ENCODE measurements around the gene GOLM1. TPM values are rescaled to one million over a fixed set of nuclear protein-coding genes. Genes with fewer than 3 reads are reported as not detected.

GOLM1 gene
- total and polyA plus RNA-seq, 2 donors (not counting 3 experiments of a cell fraction or from before 2014, with no cell fraction given): 49.8 to 108 TPM

DNA sequence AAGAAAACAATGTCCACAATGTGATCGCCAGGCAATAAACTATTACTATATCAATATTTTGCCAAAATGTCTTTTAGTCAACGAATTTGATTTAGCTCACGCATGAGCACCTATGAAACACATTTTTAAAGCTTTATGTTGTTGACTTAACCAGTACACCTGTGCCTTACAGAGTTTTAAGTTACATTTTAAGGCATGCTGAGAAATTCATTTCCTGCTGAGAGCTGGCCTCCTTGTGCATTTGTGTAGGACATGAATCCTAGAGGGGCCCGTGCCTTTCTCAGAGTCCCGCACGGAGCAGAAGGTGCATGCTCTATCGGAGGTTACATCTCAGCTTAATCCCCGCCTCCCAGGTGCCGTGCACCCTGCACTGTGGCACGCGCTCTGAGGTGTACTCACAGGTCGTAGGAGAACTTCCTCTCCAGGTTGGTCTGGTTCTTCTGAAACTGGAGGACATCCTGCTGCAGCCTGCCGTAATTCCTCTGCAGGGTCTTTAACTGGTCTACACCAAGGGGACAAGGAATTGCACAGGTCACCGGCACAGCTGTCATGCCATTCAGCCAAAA is 53.2 kb downstream of the GOLM1 start:
- TF ChIP-seq POLR2A (IDR thresholded peaks at IDR 0.05; ENCODE audit: low read depth, low read length): no peak
- DNase-seq (ENCODE audit: low read depth, low spot score): no peak
- ChIA-PET CTCF (interaction anchor here (0.6 kb wide), 1 partner anchor 11 kb away, joined by 3 read pairs; no protein-coding TSS in a partner anchor), POLR2A (no interaction called here)
- H3K9me3 ChIP-seq (replicated peaks; ENCODE audit: control insufficient read depth, insufficient read depth, low read length): no peaks in the 10 kb centered on the region
- no peaks in the 10 kb centered on the region for H3K9me1 ChIP-seq (replicated peaks; ENCODE audit: control insufficient read depth, extremely low read depth, insufficient read depth, low read length)
- BruUV-seq (replicated peaks): no TSS peak
- H3K27me3 ChIP-seq (ENCODE audit: control insufficient read depth in 2 of 2, insufficient read depth in 2 of 2, low read length in 2 of 2): no peaks in the 10 kb centered on the region
- H3K27ac ChIP-seq (ENCODE audit: insufficient read depth, low read depth, low read length): no peak overlapping the region
- H3K4me1 ChIP-seq (ENCODE audit: control insufficient read depth, extremely low read depth, insufficient read depth, low read length): no peaks in the 10 kb centered on the region
- no peak overlapping the region for H3K4me2 ChIP-seq (ENCODE audit: insufficient read depth, low read length)
- H3K36me3 ChIP-seq (ENCODE audit: control insufficient read depth in 2 of 2, extremely low read depth in 1 of 2, insufficient read depth in 2 of 2, low read length in 2 of 2): no peaks in the 10 kb centered on the region
- H4K20me1 ChIP-seq (replicated peaks; ENCODE audit: control insufficient read depth, extremely low read depth, insufficient read depth, low read length): no peaks in the 10 kb centered on the region
- no peak overlapping the region for H3K4me3 ChIP-seq (replicated peaks in 1 of 3; ENCODE audit: insufficient read depth in 1 of 3, low read depth in 1 of 3, low read length in 3 of 3)
- H2AFZ ChIP-seq (ENCODE audit: low read depth, low read length): no peak overlapping the region
- no peak for FAIRE-seq
- intact Hi-C loops (cut with micrococcal nuclease): no loop called here
- H3K9ac ChIP-seq (replicated peaks; ENCODE audit: extremely low read depth, insufficient read depth, low read length): no peak overlapping the region
- dilution Hi-C loops (cut with MboI; ENCODE audit: extremely low pct_ligation_motif_present, low sequenced_read_pairs): no loop called here
- no peaks in the 10 kb centered on the region for H3K79me2 ChIP-seq (ENCODE audit: control insufficient read depth, insufficient read depth, low read length)

DNA sequence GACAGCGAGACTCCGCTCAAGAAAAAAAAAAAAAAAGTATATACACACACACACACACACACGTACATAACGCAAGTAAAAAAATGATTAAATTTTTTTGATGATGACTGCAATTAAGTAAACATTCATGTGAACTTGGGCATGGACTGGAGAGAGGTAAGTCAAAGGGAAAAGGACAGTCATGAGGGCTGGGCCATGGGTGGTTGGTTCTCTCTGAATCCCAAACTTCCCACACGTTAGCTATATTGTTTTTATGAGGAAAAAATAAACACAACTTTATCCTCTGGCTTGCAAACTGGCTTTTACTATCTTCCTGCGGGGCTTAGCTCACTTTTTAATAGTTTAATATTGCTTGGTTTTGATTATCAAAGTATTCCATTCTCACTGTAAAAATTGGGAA is 53.7 kb downstream of the GOLM1 start:
- POLR2A ChIA-PET: no interaction called here

More for the DNA sequence above, 53.7 kb downstream of the GOLM1 start:
- BruUV-seq (replicated peaks): no TSS peak
- no peak for TF ChIP-seq JUN (IDR thresholded peaks at IDR 0.05; ENCODE audit: borderline replicate concordance, insufficient read depth, insufficient read length, low read depth)
- TF ChIP-seq, protein P1, sequence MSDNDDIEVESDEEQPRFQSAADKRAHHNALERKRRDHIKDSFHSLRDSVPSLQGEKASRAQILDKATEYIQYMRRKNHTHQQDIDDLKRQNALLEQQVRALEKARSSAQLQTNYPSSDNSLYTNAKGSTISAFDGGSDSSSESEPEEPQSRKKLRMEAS (IDR thresholded peaks at IDR 0.05; ENCODE audit: insufficient read depth, insufficient read length): no peak
- TF ChIP-seq POLR2AphosphoS5 (IDR thresholded peaks at IDR 0.05; ENCODE audit: insufficient read depth, low read depth, low read length): no peak
- TF ChIP-seq EZH2 (IDR thresholded peaks at IDR 0.05; ENCODE audit: borderline replicate concordance, low read depth, low read length, severe bottlenecking): no peak
- TF ChIP-seq POLR2A (IDR thresholded peaks at IDR 0.05; ENCODE audit: low read depth, low read length): no peak
- no peak for TF ChIP-seq MYC (IDR thresholded peaks at IDR 0.05; ENCODE audit: low read depth, low read length)
- TF ChIP-seq FOS (IDR thresholded peaks at IDR 0.05; ENCODE audit: borderline replicate concordance, insufficient read depth, low read length): no peak
- TF ChIP-seq, protein P2, sequence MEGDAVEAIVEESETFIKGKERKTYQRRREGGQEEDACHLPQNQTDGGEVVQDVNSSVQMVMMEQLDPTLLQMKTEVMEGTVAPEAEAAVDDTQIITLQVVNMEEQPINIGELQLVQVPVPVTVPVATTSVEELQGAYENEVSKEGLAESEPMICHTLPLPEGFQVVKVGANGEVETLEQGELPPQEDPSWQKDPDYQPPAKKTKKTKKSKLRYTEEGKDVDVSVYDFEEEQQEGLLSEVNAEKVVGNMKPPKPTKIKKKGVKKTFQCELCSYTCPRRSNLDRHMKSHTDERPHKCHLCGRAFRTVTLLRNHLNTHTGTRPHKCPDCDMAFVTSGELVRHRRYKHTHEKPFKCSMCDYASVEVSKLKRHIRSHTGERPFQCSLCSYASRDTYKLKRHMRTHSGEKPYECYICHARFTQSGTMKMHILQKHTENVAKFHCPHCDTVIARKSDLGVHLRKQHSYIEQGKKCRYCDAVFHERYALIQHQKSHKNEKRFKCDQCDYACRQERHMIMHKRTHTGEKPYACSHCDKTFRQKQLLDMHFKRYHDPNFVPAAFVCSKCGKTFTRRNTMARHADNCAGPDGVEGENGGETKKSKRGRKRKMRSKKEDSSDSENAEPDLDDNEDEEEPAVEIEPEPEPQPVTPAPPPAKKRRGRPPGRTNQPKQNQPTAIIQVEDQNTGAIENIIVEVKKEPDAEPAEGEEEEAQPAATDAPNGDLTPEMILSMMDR (IDR thresholded peaks at IDR 0.05; ENCODE audit: extremely low read depth in 1 of 2, insufficient read depth in 1 of 2, low read depth in 1 of 2, low read length in 2 of 2): no peak
- TF ChIP-seq GATA2 (IDR thresholded peaks at IDR 0.05; ENCODE audit: insufficient read depth, insufficient read length, low read depth, low read length): no peak
- intact Hi-C loops (cut with micrococcal nuclease) (no loop called here), dilution Hi-C loops (cut with MboI; ENCODE audit: extremely low pct_ligation_motif_present, low sequenced_read_pairs) (no loop called here)
- no peak overlapping the region for H3K4me3 ChIP-seq (replicated peaks in 1 of 3; ENCODE audit: insufficient read depth in 1 of 3, low read depth in 1 of 3, low read length in 3 of 3)
- H3K9ac ChIP-seq (replicated peaks; ENCODE audit: extremely low read depth, insufficient read depth, low read length): no peak overlapping the region
- H3K9me1 ChIP-seq (replicated peaks; ENCODE audit: control insufficient read depth, extremely low read depth, insufficient read depth, low read length): no peaks in the 10 kb centered on the region
- H3K36me3 ChIP-seq (ENCODE audit: control insufficient read depth in 2 of 2, extremely low read depth in 1 of 2, insufficient read depth in 2 of 2, low read length in 2 of 2): no peaks in the 10 kb centered on the region
- no peaks in the 10 kb centered on the region for H3K27me3 ChIP-seq (ENCODE audit: control insufficient read depth in 2 of 2, insufficient read depth in 2 of 2, low read length in 2 of 2)
- no peaks in the 10 kb centered on the region for H4K20me1 ChIP-seq (replicated peaks; ENCODE audit: control insufficient read depth, extremely low read depth, insufficient read depth, low read length)
- H3K4me1 ChIP-seq (ENCODE audit: control insufficient read depth, extremely low read depth, insufficient read depth, low read length): no peaks in the 10 kb centered on the region
- no peak for DNase-seq (ENCODE audit: low read depth, low spot score)
- no peak overlapping the region for H3K4me2 ChIP-seq (ENCODE audit: insufficient read depth, low read length)
- no peak for FAIRE-seq
- no peaks in the 10 kb centered on the region for H3K9me3 ChIP-seq (replicated peaks; ENCODE audit: control insufficient read depth, insufficient read depth, low read length)
- H2AFZ ChIP-seq (ENCODE audit: low read depth, low read length): no peak overlapping the region
- H3K79me2 ChIP-seq (ENCODE audit: control insufficient read depth, insufficient read depth, low read length): no peaks in the 10 kb centered on the region
- H3K27ac ChIP-seq (ENCODE audit: insufficient read depth, low read depth, low read length): no peak overlapping the region
- CTCF ChIA-PET: no interaction called here
